HG03066 (cell line): Measurements from ENCODE around the gene RAP1A.

ENCODE experiments used
- ATAC-seq: cut with Tn5 transposase; IDR thresholded peaks from one replicate; pipeline ENCODE4 v1.9.1; 2021; ENCODE audit warnings: low read depth; ENCODE audit not compliant: unreplicated experiment

Gene RAP1A

GRCh38 chr1:111619635-111620440 lies at the start of gene RAP1A:
Gene RAP1A (plus strand): TSS chr1:111619789. CDS start chr1:111691361, 71,572 bp downstream.
- ATAC-seq, result peak; percentile 49

DNA sequence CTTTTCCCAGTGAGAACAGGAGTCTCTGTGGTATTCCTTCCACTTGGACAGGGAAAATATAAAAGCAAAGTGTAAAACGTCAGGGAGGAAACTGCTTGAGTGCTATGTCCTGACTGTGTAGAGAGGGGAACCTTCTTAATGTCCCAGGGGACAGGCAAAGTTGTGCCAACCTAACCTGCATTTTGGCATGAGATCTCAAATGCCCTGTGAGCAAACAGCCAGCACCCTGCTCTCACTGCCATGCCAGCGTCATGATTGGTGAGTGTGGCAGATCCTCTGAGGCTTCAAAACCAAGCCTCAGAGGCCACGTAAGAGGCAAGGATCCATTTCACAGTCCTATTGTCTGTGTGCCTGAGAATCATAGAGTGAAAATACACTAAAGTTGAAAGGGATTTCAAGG lies 49.7 kb upstream of the RAP1A start:
- no peak for ATAC-seq

- no peak for ATAC-seq
Observed at GRCh38 chr1:111570781-111571181, 48.8 kb upstream of the RAP1A start.

GRCh38 chr1:111571239-111571638 lies 48.4 kb upstream of the RAP1A start:
- no peak for ATAC-seq

GRCh38 chr1:111571987-111572386 lies 47.6 kb upstream of the RAP1A start:
- no peak for ATAC-seq

- no peak for ATAC-seq
Observed at GRCh38 chr1:111576547-111576946, 43.0 kb upstream of the RAP1A start.

GRCh38 chr1:111577814-111578213 lies 41.8 kb upstream of the RAP1A start:
- ATAC-seq, result no peak

DNA sequence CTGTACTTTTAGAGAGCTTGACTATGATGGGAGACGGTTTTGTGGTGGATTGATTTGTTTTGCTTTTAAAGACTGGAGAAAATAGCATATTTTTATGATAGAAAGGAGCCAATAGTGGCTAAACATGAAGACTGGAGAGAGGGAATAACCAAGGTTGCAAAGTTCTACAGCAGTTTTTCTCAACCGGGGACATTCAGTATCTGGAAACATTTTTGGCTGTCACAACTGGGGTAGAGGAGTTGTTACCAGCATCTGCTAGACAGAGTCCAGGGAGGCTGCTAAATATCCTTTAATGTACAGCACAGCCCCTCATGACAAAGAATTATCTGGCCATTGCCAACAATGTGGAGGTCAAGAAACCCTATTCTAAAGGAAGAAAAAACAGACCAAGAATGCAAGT lies 38.4 kb upstream of the RAP1A start:
- no peak for ATAC-seq

DNA sequence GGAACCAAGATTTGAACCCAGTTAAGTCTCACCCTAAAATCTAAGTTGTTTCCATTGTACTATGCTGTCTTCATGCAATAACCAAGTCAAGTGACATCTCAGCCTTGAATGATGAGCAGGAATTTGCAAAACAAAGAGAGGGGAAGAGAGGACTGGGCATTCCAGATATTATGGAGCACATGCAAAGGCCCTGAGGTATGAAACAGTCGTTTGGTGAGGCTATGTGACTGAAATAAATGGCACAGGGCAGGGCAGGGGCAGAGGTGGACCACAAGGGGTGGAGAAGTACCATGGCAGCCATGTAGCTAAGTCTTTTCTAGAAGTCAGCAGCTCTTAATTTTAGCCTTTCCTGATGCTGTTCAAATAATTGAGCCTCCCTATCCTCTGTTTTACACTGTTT lies 37.6 kb upstream of the RAP1A start:
- no peak for ATAC-seq

DNA sequence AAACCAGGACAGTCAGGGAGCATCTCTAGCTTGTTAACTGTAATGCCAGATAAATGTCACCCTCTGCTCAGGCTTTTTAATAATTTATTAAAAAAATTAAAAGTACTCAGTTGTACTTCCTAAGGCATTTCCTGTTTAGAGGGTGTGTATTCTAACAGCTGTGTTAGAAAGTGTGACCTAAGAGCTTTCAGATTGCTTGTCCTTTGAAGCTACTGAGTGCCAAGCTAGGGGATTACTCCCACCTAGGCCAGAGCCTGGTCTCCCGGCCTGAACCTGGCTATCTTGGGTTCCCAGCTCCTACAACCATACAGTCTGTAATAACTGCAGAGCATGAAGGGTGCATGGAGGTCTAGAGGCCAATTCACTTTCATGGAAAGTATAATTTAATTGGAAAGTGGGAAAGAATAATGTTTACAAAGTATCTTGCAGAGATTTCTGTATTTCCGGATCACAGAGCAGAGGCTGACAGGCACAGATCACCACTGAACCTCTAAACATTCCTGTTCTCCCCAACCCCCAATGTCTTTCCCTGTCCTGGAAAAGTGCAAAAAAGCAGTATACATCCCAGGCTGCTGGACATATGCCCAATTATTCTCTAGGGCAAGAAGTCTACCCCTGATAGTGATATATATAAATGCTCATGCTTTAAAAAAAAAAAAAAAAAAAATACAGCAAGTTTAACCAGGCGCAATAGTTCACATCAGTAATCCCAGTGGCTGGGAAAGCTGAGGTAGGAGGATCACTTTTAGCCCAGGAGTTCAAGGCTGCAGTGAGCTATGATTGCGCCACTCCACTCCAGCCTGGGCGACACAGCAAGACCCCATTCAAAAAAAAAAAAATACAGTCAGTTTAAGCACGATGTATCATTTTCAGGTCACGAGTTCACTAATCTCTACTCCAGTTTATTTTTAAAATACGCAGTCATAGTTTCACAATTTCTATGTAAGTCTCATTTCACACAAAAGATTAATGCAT lies 36.7 kb upstream of the RAP1A start:
- ATAC-seq, result no peak

- no peak for ATAC-seq
Observed at GRCh38 chr1:111585447-111586086, 34.0 kb upstream of the RAP1A start.

DNA sequence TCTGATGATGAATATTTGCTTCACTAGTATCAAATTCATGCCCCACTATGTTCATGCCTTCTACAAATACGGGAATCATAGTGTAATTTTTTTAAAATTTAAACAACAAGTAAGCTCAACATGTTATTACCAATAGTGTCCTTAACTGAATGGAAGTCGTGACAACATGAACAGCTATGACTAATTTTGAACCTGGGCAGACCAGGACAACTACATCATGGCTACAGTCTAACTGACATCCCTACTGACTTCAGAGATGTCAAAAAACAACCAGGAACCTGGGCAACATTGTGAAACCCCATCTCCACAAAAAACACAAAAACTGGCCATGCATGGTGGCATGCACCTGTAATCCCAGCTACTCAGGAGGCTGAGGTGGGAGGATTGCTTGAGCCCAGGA lies 33.5 kb upstream of the RAP1A start:
- no peak for ATAC-seq

DNA sequence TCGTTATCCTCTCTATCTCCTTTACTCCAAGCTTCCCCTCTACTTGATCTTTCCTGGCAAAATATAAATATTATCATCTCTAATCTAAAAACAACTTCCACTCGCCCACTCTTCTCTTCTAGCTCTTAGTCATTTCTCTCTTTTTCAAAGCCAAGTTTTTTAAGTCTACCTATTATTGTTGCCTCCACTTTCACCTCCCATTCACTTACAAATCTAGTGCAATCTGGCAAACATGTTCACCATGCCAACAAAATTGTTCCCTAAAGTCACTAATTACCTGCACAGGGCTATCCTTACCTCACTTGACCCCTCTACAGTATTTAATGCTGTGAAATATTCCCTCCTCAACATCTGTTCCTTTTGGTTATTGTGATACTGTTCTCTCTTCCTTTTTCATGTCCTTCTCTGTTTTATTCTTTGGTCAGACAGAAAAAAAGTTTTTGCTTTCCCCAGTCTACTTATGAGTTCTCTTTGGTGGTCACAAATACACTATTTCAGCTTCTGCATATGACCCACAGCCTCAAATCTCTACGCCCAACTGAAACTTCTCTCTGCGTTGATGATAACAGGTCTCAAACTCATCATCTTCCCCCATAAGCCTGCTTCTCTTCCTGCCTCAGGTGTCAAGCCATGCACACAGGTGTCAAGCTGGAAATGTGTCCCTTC lies 31.9 kb upstream of the RAP1A start:
- ATAC-seq, result no peak

- no peak for ATAC-seq
Observed at GRCh38 chr1:111591937-111592336, 27.7 kb upstream of the RAP1A start.

DNA sequence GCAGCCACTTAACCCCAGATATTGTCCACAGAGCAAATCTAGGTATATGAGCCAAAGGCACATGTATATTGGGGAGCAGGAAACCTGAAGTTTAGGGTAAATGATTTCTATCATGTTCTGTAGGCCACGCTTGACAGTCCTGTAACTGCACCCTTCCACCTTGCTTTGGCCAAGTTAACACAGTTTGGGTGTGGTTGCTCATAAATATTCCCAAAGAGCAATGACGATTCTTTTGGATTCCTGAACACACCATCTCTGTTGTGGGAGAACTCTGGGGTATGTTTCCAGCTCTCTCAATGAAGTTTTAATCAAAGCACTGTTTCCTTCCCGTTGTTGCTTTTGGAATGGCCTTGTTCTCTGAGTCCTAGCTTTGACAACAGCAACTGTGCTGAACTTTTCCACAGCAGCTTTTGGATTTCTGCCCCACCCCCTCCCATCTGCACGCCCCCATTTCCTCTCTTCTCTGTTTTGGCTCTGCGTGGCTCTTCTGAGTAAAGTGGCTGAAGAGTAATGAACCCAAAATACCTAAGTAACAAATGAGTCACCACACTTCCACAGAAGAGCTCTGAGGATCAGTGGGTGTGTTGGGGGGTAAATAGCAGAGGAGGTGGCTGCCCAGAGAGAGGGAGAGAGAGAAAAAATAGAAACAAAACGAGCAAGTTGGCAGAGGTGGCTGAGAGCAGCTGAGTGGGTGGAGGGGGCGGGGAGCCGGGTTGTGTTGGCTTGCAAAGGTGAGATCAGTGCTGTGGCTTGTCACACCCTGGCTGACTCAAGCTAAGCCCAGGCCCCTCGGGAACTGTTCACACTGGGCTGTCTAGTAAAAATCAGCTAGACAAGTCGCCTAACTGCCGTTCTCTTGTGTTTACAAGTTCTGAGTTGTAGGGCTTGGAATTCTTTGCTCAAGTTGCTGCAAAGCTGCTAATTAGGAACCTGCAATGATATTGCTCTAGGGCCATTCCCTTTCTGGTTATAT lies 26.9 kb upstream of the RAP1A start:
- ATAC-seq, result peak; percentile 69

DNA sequence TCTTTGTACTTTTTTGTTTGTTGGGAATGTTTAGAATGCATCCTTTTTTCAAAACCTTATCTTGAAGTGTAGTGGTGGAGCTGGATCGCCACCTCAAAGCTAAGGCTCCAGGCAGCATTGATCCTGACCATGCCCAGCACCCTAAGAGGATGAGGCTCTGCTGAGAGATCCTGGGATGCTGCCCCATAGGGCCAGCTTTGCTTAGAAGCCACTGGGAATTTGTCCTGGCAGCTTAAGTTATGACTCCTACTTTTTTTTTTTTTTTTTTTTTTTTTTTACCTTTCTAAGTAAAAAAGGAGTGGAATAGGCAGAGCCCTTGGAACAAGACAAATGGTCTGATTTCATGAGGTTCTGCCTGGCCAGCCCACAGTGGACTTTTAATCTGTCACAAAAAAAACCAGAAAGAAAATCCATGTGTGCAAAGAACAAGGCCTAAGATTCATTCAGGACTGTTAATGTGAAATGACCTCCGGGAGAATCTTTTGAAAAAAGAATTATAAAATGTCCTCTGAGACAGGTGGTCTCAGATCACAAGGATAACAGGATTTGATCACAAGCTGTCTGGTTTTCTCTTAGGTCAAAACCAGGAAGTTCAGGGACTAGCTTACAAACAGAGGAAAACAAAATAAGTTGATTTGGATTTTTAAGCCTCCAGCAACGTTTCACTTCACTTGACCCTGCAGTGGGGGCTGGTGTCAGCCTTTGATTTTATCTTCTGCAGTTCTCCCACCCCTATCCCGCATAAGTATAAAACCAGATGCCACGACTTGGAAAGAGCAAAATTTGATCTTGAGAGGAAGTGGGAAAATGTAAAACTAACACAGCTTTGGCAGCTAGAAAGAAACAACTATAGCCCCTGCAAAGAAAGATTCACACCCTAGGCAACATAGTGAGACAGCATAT lies 25.9 kb upstream of the RAP1A start:
- no peak for ATAC-seq

- no peak for ATAC-seq
Observed at GRCh38 chr1:111594306-111594693, 25.3 kb upstream of the RAP1A start.

GRCh38 chr1:111595807-111596206 lies 23.8 kb upstream of the RAP1A start:
- no peak for ATAC-seq
